Fibroblast of the aortic adventitia (primary cell): ENCODE results near the gene TMEM221. TPM values are rescaled to one million over a fixed set of nuclear protein-coding genes. Genes with fewer than 3 reads are reported as not detected.
A peak's percentile ranks its signal among the peaks of the same experiment; 100 is the strongest.

ENCODE experiments used
- DNase-seq: peaks from one replicate; pipeline ENCODE4 v3.0.0-alpha.2; 2010; ENCODE audit warnings: low read depth
- H3K4me3 ChIP-seq: 2 replicates; pipeline ENCODE4 v1.5.1; 2011; ENCODE audit warnings: low read depth, mild to moderate bottlenecking, control low read depth, low read length, moderate library complexity
- CTCF ChIP-seq: IDR thresholded peaks from 2 replicates; pipeline ENCODE4 v1.5.1; 2011; ENCODE audit warnings: mild to moderate bottlenecking, low read length, control low read depth, inconsistent platforms; ENCODE audit not compliant: insufficient read depth
- total RNA-seq: library from RNA; depleted of rRNA; stranded (reverse); fragments of >200 nt; gene quantifications from 2 replicates; pipeline ENCODE4 v1.2.3, GENCODE V29; 2012; ENCODE audit warnings: low replicate concordance

Gene TMEM221
- total RNA-seq, 1 donor = not detected

- DNase-seq = peak; percentile 55
Measured at GRCh38 chr19:17385878-17386611, 62.4 kb downstream of the TMEM221 start.

More at GRCh38 chr19:17385878-17386611, 62.4 kb downstream of the TMEM221 start:
- TF ChIP-seq CTCF = peak; percentile 97
- no peak overlapping the region for H3K4me3 ChIP-seq

Other genes starting within 250 kb of the TMEM221 start
- 23.8 and 27.8 TPM in 2 replicates for gene USE1, start 233.3 kb downstream of the TMEM221 start, total RNA-seq
- gene OCEL1, start 222.4 kb downstream of the TMEM221 start, total RNA-seq = 3.9 and 19.7 TPM in 2 replicates
- 23.7 and 27.9 TPM in 2 replicates for gene NR2F6, start 202.7 kb downstream of the TMEM221 start, total RNA-seq
- gene USHBP1, start 183.9 kb downstream of the TMEM221 start, total RNA-seq = not detected in 2 replicates
- 59.3 and 72.1 TPM in 2 replicates for gene BABAM1, start 181.2 kb downstream of the TMEM221 start, total RNA-seq
- gene ANKLE1, start 166.8 kb downstream of the TMEM221 start, total RNA-seq = 0.09 and 0.41 TPM in 2 replicates
- gene ABHD8, start 145.2 kb downstream of the TMEM221 start, total RNA-seq = 12.5 and 13.3 TPM in 2 replicates
- gene MRPL34, start 142.8 kb downstream of the TMEM221 start, total RNA-seq = 22.7 and 34.3 TPM in 2 replicates
- 2.9 and 20.2 TPM in 2 replicates for gene DDA1, start 139.1 kb downstream of the TMEM221 start, total RNA-seq
- gene ANO8, start 113.8 kb downstream of the TMEM221 start, total RNA-seq = 3.1 and 6.1 TPM in 2 replicates
- gene GTPBP3, start 111.1 kb downstream of the TMEM221 start, total RNA-seq = 12.1 and 21.1 TPM in 2 replicates
- 0.09 TPM in 1 of 2 replicates, not detected in the other for gene PLVAP, start 71.3 kb downstream of the TMEM221 start, total RNA-seq
- not detected in 2 replicates for gene CCDC194, start 54.5 kb downstream of the TMEM221 start, total RNA-seq
- 9.8 and 48.1 TPM in 2 replicates for gene BST2, start 43.0 kb downstream of the TMEM221 start, total RNA-seq
- 44.7 and 47.5 TPM in 2 replicates for gene MVB12A, start 28.6 kb downstream of the TMEM221 start, total RNA-seq
- not detected in 2 replicates for gene NXNL1, start 12.3 kb upstream of the TMEM221 start, total RNA-seq
- 11.4 and 42.0 TPM in 2 replicates for gene SLC27A1, start 21.9 kb upstream of the TMEM221 start, total RNA-seq
- gene PGLS, start 63.0 kb upstream of the TMEM221 start, total RNA-seq = 91.6 and 148 TPM in 2 replicates
- gene COLGALT1, start 107.0 kb upstream of the TMEM221 start, total RNA-seq = 62.5 and 93.1 TPM in 2 replicates
- 0.27 and 0.49 TPM in 2 replicates for gene UNC13A, start 239.7 kb upstream of the TMEM221 start, total RNA-seq